ENCODE results near the gene NOXO1. TPM values are rescaled to one million over a fixed set of nuclear protein-coding genes. Genes with fewer than 3 reads are reported as not detected.
A peak's percentile ranks its signal among the peaks of the same experiment; 100 is the strongest.

The NOXO1 gene
- polyA plus RNA-seq, 1 donor (not counting 4 experiments of a cell fraction or from before 2014, with no cell fraction given) = 0.38 TPM

DNA sequence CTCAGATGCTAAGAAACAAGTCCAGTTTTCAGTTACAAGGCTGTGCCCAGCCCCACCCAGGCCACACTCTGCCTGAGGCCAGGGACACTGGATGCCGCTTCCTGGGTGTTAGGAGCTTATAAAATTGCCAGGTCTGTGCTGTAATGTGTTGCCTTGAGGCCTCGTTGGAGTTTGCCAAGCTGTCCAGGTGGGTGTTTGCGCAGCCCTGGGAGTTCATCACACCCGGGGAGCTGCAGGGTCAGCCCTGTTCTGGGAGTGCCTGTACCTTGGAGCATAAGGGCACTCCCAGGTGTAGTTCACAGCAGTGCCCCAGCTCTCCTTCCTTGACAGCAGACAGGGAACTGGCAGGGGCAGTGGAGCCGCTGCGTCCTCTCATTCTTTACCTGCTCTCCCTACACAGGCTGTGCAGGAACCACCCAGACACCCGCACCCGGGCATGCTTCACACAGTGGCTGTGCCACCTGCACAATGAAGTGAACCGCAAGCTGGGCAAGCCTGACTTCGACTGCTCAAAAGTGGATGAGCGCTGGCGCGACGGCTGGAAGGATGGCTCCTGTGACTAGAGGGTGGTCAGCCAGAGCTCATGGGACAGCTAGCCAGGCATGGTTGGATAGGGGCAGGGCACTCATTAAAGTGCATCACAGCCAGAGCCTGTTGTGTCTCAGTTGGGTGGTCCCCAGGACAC is 4.3 kb upstream of the NOXO1 start:
- TF ChIP-seq, protein P1, sequence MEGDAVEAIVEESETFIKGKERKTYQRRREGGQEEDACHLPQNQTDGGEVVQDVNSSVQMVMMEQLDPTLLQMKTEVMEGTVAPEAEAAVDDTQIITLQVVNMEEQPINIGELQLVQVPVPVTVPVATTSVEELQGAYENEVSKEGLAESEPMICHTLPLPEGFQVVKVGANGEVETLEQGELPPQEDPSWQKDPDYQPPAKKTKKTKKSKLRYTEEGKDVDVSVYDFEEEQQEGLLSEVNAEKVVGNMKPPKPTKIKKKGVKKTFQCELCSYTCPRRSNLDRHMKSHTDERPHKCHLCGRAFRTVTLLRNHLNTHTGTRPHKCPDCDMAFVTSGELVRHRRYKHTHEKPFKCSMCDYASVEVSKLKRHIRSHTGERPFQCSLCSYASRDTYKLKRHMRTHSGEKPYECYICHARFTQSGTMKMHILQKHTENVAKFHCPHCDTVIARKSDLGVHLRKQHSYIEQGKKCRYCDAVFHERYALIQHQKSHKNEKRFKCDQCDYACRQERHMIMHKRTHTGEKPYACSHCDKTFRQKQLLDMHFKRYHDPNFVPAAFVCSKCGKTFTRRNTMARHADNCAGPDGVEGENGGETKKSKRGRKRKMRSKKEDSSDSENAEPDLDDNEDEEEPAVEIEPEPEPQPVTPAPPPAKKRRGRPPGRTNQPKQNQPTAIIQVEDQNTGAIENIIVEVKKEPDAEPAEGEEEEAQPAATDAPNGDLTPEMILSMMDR (optimal IDR thresholded peaks at IDR 0.05 in 1 of 3, IDR thresholded peaks at IDR 0.05 in 1 of 3, conservative IDR thresholded peaks at IDR 0.05 in 1 of 3; ENCODE audit: extremely low read depth in 1 of 3, insufficient read depth in 2 of 3, low read length in 3 of 3) = no peak
- no peak for TF ChIP-seq EZH2 (IDR thresholded peaks at IDR 0.05; ENCODE audit: low read length)
- peak overlapping the region; percentile 72 for H3K9ac ChIP-seq (ENCODE audit: control insufficient read depth, extremely low read depth, insufficient read depth, low read length)
- peaks cover 31% of the 10 kb centered on the region for H3K4me1 ChIP-seq (ENCODE audit: control insufficient read depth, extremely low read depth, insufficient read depth, low read length)
- DNase-seq (ENCODE audit: low read depth, low spot score) (no peak), FAIRE-seq (no peak)
- H3K4me2 ChIP-seq (ENCODE audit: control insufficient read depth, extremely low read depth, insufficient read depth, low read depth, low read length) = peak overlapping the region; percentile 92
- no peak overlapping the region for H2AFZ ChIP-seq (ENCODE audit: control insufficient read depth, low read length)
- peaks cover 7 to 14% of the 10 kb centered on the region in 2 experiments for H3K36me3 ChIP-seq (ENCODE audit: control insufficient read depth in 2 of 2, extremely low read depth in 1 of 2, insufficient read depth in 2 of 2, low read length in 2 of 2)
- peaks cover 50% of the 10 kb centered on the region for H3K27me3 ChIP-seq (ENCODE audit: control insufficient read depth, extremely low read depth, insufficient read depth, low read length)
- no peaks in the 10 kb centered on the region for H4K20me1 ChIP-seq (ENCODE audit: control insufficient read depth, extremely low read depth, insufficient read depth, low read length)
- H3K9me1 ChIP-seq (ENCODE audit: control insufficient read depth, extremely low read depth, insufficient read depth, low read length) = peaks cover 2% of the 10 kb centered on the region
- H3K9me3 ChIP-seq (ENCODE audit: control insufficient read depth, low read depth, low read length) = no peaks in the 10 kb centered on the region
- dilution Hi-C loops (cut with MboI; ENCODE audit: extremely low pct_ligation_motif_present, low sequenced_read_pairs) = no loop called here
- no peak overlapping the region for H3K27ac ChIP-seq (ENCODE audit: control insufficient read depth, insufficient read depth, low read length)
- peaks cover 2% of the 10 kb centered on the region for H3K79me2 ChIP-seq (ENCODE audit: control insufficient read depth, insufficient read depth, low read length)
- peak overlapping the region in 2 of 3 experiments; percentile 81 to 90 for H3K4me3 ChIP-seq (ENCODE audit: control insufficient read depth in 2 of 3, extremely low read depth in 1 of 3, insufficient read depth in 2 of 3, low read depth in 1 of 3, low read length in 3 of 3)

DNA sequence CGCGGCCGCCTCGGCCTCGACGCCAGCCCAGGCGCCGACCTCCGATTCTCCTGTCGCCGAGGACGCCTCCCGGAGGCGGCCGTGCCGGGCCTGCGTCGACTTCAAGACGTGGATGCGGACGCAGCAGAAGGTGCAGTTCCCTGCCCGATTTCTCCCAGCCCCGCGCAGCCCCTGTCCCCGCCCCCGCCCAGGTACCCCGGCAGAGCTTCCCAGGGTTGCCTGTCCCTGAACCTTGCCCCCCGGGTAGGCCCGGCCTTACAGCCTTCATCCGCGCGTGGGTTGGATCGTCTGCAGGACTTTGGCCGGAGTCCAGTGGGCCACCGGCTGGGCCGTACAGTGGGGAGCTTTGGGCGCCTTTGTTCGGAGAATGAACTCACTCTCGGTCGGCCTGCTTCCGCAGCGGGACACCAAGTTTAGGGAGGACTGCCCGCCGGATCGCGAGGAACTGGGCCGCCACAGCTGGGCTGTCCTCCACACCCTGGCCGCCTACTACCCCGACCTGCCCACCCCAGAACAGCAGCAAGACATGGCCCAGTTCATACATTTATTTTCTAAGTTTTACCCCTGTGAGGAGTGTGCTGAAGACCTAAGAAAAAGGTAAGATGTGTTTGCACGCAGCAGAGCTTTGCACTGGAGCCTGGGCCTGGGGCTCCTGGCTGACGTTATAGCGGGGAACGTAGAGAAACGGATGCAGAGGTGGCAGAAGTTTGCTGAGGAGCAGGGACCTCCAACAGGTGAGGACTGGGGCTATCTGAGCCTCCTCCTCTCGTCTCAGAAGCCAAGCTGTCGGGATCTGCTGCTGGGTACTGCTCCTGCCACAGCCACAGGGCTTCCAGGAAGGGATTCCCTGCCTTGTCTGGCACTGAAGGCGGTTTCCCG is 3.3 kb upstream of the NOXO1 start:
- H3K79me2 ChIP-seq (ENCODE audit: control insufficient read depth, insufficient read depth, low read length) = peaks cover 2% of the 10 kb centered on the region
- H3K27ac ChIP-seq (ENCODE audit: control insufficient read depth, insufficient read depth, low read length) = peak overlapping the region; percentile 8
- peak overlapping the region; percentile 12 for H2AFZ ChIP-seq (ENCODE audit: control insufficient read depth, low read length)
- no peaks in the 10 kb centered on the region for H4K20me1 ChIP-seq (ENCODE audit: control insufficient read depth, extremely low read depth, insufficient read depth, low read length)
- dilution Hi-C loops (cut with MboI; ENCODE audit: extremely low pct_ligation_motif_present, low sequenced_read_pairs) = no loop called here
- FAIRE-seq = no peak
- H3K4me1 ChIP-seq (ENCODE audit: control insufficient read depth, extremely low read depth, insufficient read depth, low read length) = peaks cover 38% of the 10 kb centered on the region
- H3K9me1 ChIP-seq (ENCODE audit: control insufficient read depth, extremely low read depth, insufficient read depth, low read length) = peaks cover 2% of the 10 kb centered on the region
- peak overlapping the region; percentile 59 to 90 (median 81) for H3K4me3 ChIP-seq (ENCODE audit: control insufficient read depth in 2 of 3, extremely low read depth in 1 of 3, insufficient read depth in 2 of 3, low read depth in 1 of 3, low read length in 3 of 3)
- TF ChIP-seq EZH2 (IDR thresholded peaks at IDR 0.05; ENCODE audit: low read length) = no peak
- TF ChIP-seq, protein P1 (optimal IDR thresholded peaks at IDR 0.05 in 1 of 3, IDR thresholded peaks at IDR 0.05 in 1 of 3, conservative IDR thresholded peaks at IDR 0.05 in 1 of 3; ENCODE audit: extremely low read depth in 1 of 3, insufficient read depth in 2 of 3, low read length in 3 of 3) = no peak
- H3K27me3 ChIP-seq (ENCODE audit: control insufficient read depth, extremely low read depth, insufficient read depth, low read length) = peaks cover 46% of the 10 kb centered on the region
- peak overlapping the region; percentile 92 for H3K4me2 ChIP-seq (ENCODE audit: control insufficient read depth, extremely low read depth, insufficient read depth, low read depth, low read length)
- peak overlapping the region; percentile 72 for H3K9ac ChIP-seq (ENCODE audit: control insufficient read depth, extremely low read depth, insufficient read depth, low read length)
- DNase-seq (ENCODE audit: low read depth, low spot score) = no peak
- H3K36me3 ChIP-seq (ENCODE audit: control insufficient read depth in 2 of 2, extremely low read depth in 1 of 2, insufficient read depth in 2 of 2, low read length in 2 of 2) = peaks cover 7 to 14% of the 10 kb centered on the region in 2 experiments
- no peaks in the 10 kb centered on the region for H3K9me3 ChIP-seq (ENCODE audit: control insufficient read depth, low read depth, low read length)

Measured in keratinocyte (primary cell).